ENCODE measurements around the gene ACBD6. TPM values are rescaled to one million over a fixed set of nuclear protein-coding genes. Genes with fewer than 3 reads are reported as not detected.

ACBD6 gene
- total and polyA plus RNA-seq, 2 experiments from 2014 or later = 27.3 to 44.2 TPM

DNA sequence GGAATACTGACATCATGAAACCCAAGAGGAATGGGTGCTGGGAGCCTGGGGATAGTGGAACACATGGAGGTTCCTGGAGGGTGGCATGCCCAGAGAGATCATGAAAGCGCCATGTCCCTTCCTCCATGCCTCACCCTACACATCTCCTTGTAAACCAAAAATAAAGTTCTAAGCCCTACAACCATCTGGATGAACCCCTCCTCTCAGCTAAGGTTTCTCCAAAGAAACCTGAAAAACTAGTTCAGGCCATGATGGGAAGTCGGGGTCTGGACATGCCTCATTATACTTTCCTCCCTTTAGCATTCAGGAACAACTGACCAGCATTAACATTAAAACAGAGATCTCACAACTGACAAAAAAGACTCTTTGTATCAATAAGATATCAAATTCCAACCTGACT, 68.5 kb downstream of the ACBD6 start:
- Histone ChIP-seq H3K4me3 (no peak overlapping the region), H3K9me3 (ENCODE audit: low read depth) (no peaks in the 10 kb centered on the region), H3F3A (ENCODE audit: insufficient read depth) (no peaks in the 10 kb centered on the region), H3K27me3 (replicated peaks; ENCODE audit: insufficient read depth) (no peaks in the 10 kb centered on the region), H2AFZ (no peak overlapping the region), H3K9ac (no peak overlapping the region), H3K36me3 (ENCODE audit: low read depth) (0 out of 2 replicates have a peak, but pooled peaks cover 4% of the 10 kb centered on the region), H3K4me1 (ENCODE audit: insufficient read depth) (peaks cover 13% of the 10 kb centered on the region; the same call in 1 of the 2 replicates), H3K4me2 (ENCODE audit: unreplicated experiment) (no peak overlapping the region), H3K9me2 (ENCODE audit: insufficient read depth) (no peaks in the 10 kb centered on the region), H4K20me1 (ENCODE audit: insufficient read depth) (peaks cover 12% of the 10 kb centered on the region; the same call in 1 of the 2 replicates), H3K79me2 (ENCODE audit: insufficient read depth) (peaks cover 58% of the 10 kb centered on the region), H3K27ac (no peak overlapping the region)
- in situ Hi-C loops (cut with MboI) = no loop called here
- DNase-seq = no peak
- WGBS, 2 experiments (ENCODE audit: low coverage in 1 of 2, low lambda C conversion rate in 2 of 2, missing lambda C conversion rate in 2 of 2) = 96 to 100% methylated on average over 2 of the region's 2 CpGs
- no peak for TF ChIP-seq EZH2 (IDR thresholded peaks at IDR 0.05; ENCODE audit: insufficient read depth, poor library complexity, severe bottlenecking)
- no peak for TF ChIP-seq EZH2phosphoT487 (IDR thresholded peaks at IDR 0.05; ENCODE audit: insufficient read depth, low read depth)

DNA sequence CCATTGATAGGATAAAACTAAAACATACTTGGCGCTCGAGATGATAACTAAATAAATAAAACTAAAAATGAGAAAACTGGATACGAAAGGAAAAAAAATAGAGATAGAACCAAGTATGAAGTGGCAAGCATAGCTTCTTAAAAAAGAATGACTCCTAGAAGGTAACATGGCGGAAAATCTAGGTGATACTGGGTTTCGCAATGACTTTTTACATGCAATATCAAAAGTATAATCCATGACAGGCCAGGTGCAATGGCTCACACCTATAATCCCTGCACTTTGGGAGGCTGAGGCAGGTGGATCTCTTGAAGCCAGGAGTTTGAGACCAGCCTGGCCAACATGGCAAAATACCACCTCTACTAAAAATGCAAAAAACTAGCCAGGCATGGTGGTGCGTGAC, 70.7 kb downstream of the ACBD6 start:
- peaks cover 47% of the 10 kb centered on the region for H3K79me2 ChIP-seq (ENCODE audit: insufficient read depth)
- no peak overlapping the region for H3K27ac ChIP-seq
- peaks cover 13% of the 10 kb centered on the region; the same call in 1 of the 2 replicates for H3K4me1 ChIP-seq (ENCODE audit: insufficient read depth)
- H3K4me3 ChIP-seq = no peak overlapping the region
- no peak overlapping the region for H3K4me2 ChIP-seq (ENCODE audit: unreplicated experiment)
- DNase-seq = no peak
- no peaks in the 10 kb centered on the region for H3F3A ChIP-seq (ENCODE audit: insufficient read depth)
- no peak for TF ChIP-seq EZH2phosphoT487 (IDR thresholded peaks at IDR 0.05; ENCODE audit: insufficient read depth, low read depth)
- TF ChIP-seq EZH2 (IDR thresholded peaks at IDR 0.05; ENCODE audit: insufficient read depth, poor library complexity, severe bottlenecking) = no peak
- no peaks in the 10 kb centered on the region for H3K27me3 ChIP-seq (replicated peaks; ENCODE audit: insufficient read depth)
- H3K9me3 ChIP-seq (ENCODE audit: low read depth) = no peaks in the 10 kb centered on the region
- H3K9me2 ChIP-seq (ENCODE audit: insufficient read depth) = no peaks in the 10 kb centered on the region
- no peak overlapping the region for H2AFZ ChIP-seq
- H3K36me3 ChIP-seq (ENCODE audit: low read depth) = 0 out of 2 replicates have a peak, but pooled peaks cover 4% of the 10 kb centered on the region
- peaks cover 12% of the 10 kb centered on the region; the same call in 1 of the 2 replicates for H4K20me1 ChIP-seq (ENCODE audit: insufficient read depth)
- H3K9ac ChIP-seq = no peak overlapping the region
- in situ Hi-C loops (cut with MboI) = no loop called here
- WGBS, 2 experiments (ENCODE audit: low coverage in 1 of 2, low lambda C conversion rate in 2 of 2, missing lambda C conversion rate in 2 of 2) = 98 to 99% methylated on average over 6 of the region's 6 CpGs

DNA sequence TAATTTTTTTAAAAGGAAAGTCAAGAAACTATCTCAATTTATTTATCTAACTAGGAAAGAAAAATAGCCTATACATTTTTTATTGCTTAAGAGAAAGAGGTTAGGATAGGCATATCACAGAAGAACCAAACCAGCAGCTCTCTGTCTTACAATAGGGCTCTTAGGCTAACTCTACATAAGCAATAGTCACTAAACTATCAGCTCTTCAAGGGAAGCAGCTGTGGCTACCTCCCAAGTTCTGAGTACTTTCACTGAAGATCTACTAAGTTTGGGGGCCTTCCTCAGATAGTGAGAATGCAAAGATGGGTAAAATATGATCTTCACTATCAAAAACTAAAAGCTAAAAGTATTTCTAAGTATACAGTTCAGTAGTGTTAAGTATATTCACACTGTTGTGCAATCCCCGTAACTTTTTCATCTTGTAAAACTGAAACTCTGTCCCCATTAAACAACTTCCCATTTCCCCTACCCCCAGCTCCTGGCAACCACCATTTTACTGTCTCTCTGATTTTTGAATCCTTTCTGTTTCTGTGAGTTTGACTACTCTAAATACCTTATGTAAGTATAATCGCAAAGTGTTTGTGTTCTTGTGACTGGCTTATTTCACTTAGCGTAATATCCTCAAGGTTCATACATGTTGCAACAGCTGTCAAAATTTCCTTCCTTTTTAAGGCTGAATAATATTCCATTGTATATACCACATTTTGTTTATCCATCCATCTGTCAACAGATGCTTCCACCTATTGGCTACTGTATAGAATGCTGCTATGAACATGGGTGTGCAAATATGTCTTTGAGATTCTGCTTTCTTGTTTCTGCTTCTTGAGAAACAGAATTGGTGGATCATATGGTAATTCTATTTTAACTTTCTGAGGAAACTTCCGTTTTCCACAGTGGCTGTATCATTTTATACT, 73.3 kb downstream of the ACBD6 start:
- TF ChIP-seq EZH2phosphoT487 (IDR thresholded peaks at IDR 0.05; ENCODE audit: insufficient read depth, low read depth) = no peak
- TF ChIP-seq EZH2 (IDR thresholded peaks at IDR 0.05; ENCODE audit: insufficient read depth, poor library complexity, severe bottlenecking) = no peak
- Histone ChIP-seq H3K4me2 (ENCODE audit: unreplicated experiment) (no peak overlapping the region), H3F3A (ENCODE audit: insufficient read depth) (no peaks in the 10 kb centered on the region), H3K9me2 (ENCODE audit: insufficient read depth) (no peaks in the 10 kb centered on the region), H3K27me3 (replicated peaks; ENCODE audit: insufficient read depth) (no peaks in the 10 kb centered on the region), H3K9me3 (ENCODE audit: low read depth) (no peaks in the 10 kb centered on the region), H3K4me1 (ENCODE audit: insufficient read depth) (peaks cover 13% of the 10 kb centered on the region; the same call in 1 of the 2 replicates), H3K9ac (no peak overlapping the region), H3K4me3 (no peak overlapping the region), H3K36me3 (ENCODE audit: low read depth) (0 out of 2 replicates have a peak, but pooled peaks cover 4% of the 10 kb centered on the region), H2AFZ (no peak overlapping the region), H3K79me2 (ENCODE audit: insufficient read depth) (peaks cover 29% of the 10 kb centered on the region), H4K20me1 (ENCODE audit: insufficient read depth) (peaks cover 12% of the 10 kb centered on the region; the same call in 1 of the 2 replicates), H3K27ac (no peak overlapping the region)
- in situ Hi-C loops (cut with MboI) = loop anchor here (10.0 kb wide), 1 partner anchor 244 kb away; no protein-coding TSS in a partner anchor
- no peak for DNase-seq
- WGBS, 2 experiments (ENCODE audit: low coverage in 1 of 2, low lambda C conversion rate in 2 of 2, missing lambda C conversion rate in 2 of 2) = 97 to 100% methylated on average over 4 of the region's 4 CpGs

DNA sequence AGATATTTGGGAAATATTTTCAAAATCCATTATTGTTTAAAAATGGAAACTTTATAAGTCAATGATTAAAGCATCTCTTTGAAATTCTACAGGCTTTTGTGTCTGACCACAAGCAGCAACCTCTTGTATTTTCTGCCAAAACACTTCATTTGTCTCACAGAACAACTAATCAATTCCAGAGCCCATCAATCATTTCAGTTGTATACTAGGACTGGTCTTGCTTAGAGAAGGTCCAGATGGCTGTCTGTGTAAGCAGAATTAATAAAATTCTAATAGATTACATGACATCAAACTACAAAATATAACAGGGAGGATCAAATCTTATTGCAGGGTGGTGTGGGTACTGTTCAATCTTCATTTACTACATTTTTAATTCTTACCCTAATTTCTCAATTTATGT, 76.4 kb downstream of the ACBD6 start:
- Histone ChIP-seq H3K79me2 (ENCODE audit: insufficient read depth) (peaks cover 6% of the 10 kb centered on the region), H4K20me1 (ENCODE audit: insufficient read depth) (0 out of 2 replicates have a peak, but pooled peaks cover under 1% of the 10 kb centered on the region), H3K4me2 (ENCODE audit: unreplicated experiment) (no peak overlapping the region), H3K4me1 (ENCODE audit: insufficient read depth) (no peaks in the 10 kb centered on the region), H3K4me3 (no peak overlapping the region), H2AFZ (no peak overlapping the region), H3K9me3 (ENCODE audit: low read depth) (no peaks in the 10 kb centered on the region), H3K9ac (no peak overlapping the region), H3F3A (ENCODE audit: insufficient read depth) (no peaks in the 10 kb centered on the region), H3K36me3 (ENCODE audit: low read depth) (peaks cover 4% of the 10 kb centered on the region; the same call in 1 of the 2 replicates), H3K27ac (no peak overlapping the region), H3K9me2 (ENCODE audit: insufficient read depth) (no peaks in the 10 kb centered on the region), H3K27me3 (replicated peaks; ENCODE audit: insufficient read depth) (no peaks in the 10 kb centered on the region)
- TF ChIP-seq EZH2 (IDR thresholded peaks at IDR 0.05; ENCODE audit: insufficient read depth, poor library complexity, severe bottlenecking) (no peak), EZH2phosphoT487 (IDR thresholded peaks at IDR 0.05; ENCODE audit: insufficient read depth, low read depth) (no peak)
- no peak for DNase-seq
- in situ Hi-C loops (cut with MboI) = loop anchor here (10.0 kb wide), 1 partner anchor 241 kb away; no protein-coding TSS in a partner anchor

Measured in GM23248 (cell line).